ENCODE measurements around the gene YPEL1.

- TF ChIP-seq, protein P1, sequence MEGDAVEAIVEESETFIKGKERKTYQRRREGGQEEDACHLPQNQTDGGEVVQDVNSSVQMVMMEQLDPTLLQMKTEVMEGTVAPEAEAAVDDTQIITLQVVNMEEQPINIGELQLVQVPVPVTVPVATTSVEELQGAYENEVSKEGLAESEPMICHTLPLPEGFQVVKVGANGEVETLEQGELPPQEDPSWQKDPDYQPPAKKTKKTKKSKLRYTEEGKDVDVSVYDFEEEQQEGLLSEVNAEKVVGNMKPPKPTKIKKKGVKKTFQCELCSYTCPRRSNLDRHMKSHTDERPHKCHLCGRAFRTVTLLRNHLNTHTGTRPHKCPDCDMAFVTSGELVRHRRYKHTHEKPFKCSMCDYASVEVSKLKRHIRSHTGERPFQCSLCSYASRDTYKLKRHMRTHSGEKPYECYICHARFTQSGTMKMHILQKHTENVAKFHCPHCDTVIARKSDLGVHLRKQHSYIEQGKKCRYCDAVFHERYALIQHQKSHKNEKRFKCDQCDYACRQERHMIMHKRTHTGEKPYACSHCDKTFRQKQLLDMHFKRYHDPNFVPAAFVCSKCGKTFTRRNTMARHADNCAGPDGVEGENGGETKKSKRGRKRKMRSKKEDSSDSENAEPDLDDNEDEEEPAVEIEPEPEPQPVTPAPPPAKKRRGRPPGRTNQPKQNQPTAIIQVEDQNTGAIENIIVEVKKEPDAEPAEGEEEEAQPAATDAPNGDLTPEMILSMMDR (IDR thresholded peaks at IDR 0.05 in 2 of 3, conservative IDR thresholded peaks at IDR 0.05 in 1 of 3; ENCODE audit: borderline replicate concordance in 1 of 3, insufficient read depth in 1 of 3, low read depth in 2 of 3, low read length in 2 of 3): no peak
- TF ChIP-seq POLR2A (IDR thresholded peaks at IDR 0.05; ENCODE audit: borderline replicate concordance, extremely low read depth, insufficient read depth, insufficient read length) (no peak), ELF1 (IDR thresholded peaks at IDR 0.05; ENCODE audit: borderline replicate concordance, low read depth) (no peak), CEBPB (IDR thresholded peaks at IDR 0.05; ENCODE audit: low read depth) (no peak), JUND (IDR thresholded peaks at IDR 0.05) (no peak), SIN3A (IDR thresholded peaks at IDR 0.05; ENCODE audit: low read depth) (no peak), EZH2phosphoT487 (IDR thresholded peaks at IDR 0.05; ENCODE audit: borderline replicate concordance) (no peak), ZNF274 (IDR thresholded peaks at IDR 0.05; ENCODE audit: low read depth, low read length) (no peak), POLR2AphosphoS5 (IDR thresholded peaks at IDR 0.05; ENCODE audit: low read depth, low read length) (no peak), ZFX (IDR thresholded peaks at IDR 0.05) (no peak), RAD21 (IDR thresholded peaks at IDR 0.05; ENCODE audit: low read depth) (no peak)
- TF ChIP-seq, protein P2, sequence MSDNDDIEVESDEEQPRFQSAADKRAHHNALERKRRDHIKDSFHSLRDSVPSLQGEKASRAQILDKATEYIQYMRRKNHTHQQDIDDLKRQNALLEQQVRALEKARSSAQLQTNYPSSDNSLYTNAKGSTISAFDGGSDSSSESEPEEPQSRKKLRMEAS (IDR thresholded peaks at IDR 0.05): no peak
- TF ChIP-seq, protein P3, sequence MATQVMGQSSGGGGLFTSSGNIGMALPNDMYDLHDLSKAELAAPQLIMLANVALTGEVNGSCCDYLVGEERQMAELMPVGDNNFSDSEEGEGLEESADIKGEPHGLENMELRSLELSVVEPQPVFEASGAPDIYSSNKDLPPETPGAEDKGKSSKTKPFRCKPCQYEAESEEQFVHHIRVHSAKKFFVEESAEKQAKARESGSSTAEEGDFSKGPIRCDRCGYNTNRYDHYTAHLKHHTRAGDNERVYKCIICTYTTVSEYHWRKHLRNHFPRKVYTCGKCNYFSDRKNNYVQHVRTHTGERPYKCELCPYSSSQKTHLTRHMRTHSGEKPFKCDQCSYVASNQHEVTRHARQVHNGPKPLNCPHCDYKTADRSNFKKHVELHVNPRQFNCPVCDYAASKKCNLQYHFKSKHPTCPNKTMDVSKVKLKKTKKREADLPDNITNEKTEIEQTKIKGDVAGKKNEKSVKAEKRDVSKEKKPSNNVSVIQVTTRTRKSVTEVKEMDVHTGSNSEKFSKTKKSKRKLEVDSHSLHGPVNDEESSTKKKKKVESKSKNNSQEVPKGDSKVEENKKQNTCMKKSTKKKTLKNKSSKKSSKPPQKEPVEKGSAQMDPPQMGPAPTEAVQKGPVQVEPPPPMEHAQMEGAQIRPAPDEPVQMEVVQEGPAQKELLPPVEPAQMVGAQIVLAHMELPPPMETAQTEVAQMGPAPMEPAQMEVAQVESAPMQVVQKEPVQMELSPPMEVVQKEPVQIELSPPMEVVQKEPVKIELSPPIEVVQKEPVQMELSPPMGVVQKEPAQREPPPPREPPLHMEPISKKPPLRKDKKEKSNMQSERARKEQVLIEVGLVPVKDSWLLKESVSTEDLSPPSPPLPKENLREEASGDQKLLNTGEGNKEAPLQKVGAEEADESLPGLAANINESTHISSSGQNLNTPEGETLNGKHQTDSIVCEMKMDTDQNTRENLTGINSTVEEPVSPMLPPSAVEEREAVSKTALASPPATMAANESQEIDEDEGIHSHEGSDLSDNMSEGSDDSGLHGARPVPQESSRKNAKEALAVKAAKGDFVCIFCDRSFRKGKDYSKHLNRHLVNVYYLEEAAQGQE (IDR thresholded peaks at IDR 0.05; ENCODE audit: low read depth): no peak
Measured at GRCh38 chr22:21685164-21685513, 50.5 kb downstream of the YPEL1 start.
